Nephron progenitor cell (in vitro differentiated cells): ENCODE measurements around the gene SBSN.

Experiments
- DNase-seq: peaks from one replicate; pipeline ENCODE4 v3.0.0; 2021
- H3K27ac Mint-ChIP-seq: 2 replicates; pipeline ENCODE4 v1.8.0; 2021; ENCODE audit warnings: mild to moderate bottlenecking, moderate library complexity, mixed read lengths
- H3K27me3 Mint-ChIP-seq: 2 replicates; pipeline ENCODE4 v1.8.0; 2021; ENCODE audit warnings: mild to moderate bottlenecking, low read depth, mixed read lengths; ENCODE audit not compliant: poor library complexity
- H3K36me3 Mint-ChIP-seq: 2 replicates; pipeline ENCODE4 v1.8.0; 2021; ENCODE audit warnings: low read depth, mixed read lengths
- H3K4me1 Mint-ChIP-seq: 2 replicates; pipeline ENCODE4 v1.8.0; 2021; ENCODE audit warnings: mixed read lengths
- H3K4me3 Mint-ChIP-seq: 2 replicates; pipeline ENCODE4 v1.8.0; 2021; ENCODE audit warnings: mild to moderate bottlenecking, moderate library complexity, mixed read lengths
- H3K9me3 Mint-ChIP-seq: 2 replicates; pipeline ENCODE4 v1.8.0; 2021; ENCODE audit warnings: mild to moderate bottlenecking, moderate library complexity, mixed read lengths
- TF ChIP-seq, protein P1 (sequence below): fragments of 200-600 bp; sonication (generic); IDR thresholded peaks from 2 replicates; pipeline ENCODE4 v1.5.0; 2021; ENCODE audit warnings: antibody characterized with exemption

SBSN gene

DNA sequence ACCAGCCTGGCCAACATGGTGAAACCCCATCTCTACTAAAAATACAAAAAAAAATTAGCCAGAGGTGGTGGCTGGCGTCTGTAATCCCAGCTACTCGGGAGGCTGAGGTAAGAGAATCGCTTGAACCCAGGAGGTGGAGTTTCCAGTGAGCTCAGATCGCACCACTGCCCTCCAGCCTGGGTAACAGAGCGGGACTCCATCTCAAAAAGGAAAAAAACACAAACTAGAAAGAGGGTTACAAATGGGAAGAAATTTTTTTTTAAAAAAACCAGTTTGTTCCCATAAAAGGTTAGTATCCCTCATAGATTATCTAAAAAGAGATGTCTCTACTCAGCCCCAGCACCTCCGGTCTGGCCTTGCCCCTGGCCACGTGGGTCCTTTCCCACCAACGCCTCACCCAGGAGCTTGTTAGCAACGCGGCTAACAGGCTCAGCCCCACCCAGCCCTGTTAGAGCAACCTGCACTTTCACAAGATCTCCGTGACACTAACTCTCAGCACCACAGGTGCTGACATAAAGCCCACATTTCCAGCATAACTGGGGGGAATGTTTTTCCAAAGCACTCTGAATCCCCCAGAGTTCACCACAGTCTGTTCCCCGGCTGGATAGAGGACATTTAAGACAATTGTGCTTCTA, 19.0 kb downstream of the SBSN start:
- DNase-seq = peak; percentile 37
- no peak overlapping the region for H3K27ac Mint-ChIP-seq

GRCh38 chr19:35508129-35508528, 20.0 kb downstream of the SBSN start:
- Mint-ChIP-seq H3K4me1 (peaks cover 51% of the 10 kb centered on the region), H3K9me3 (no peaks in the 10 kb centered on the region), H3K27ac (no peak overlapping the region), H3K36me3 (no peaks in the 10 kb centered on the region), H3K27me3 (peaks cover 62% of the 10 kb centered on the region), H3K4me3 (peak overlapping the region; percentile 90)
- no peak for DNase-seq
- TF ChIP-seq, protein P1, sequence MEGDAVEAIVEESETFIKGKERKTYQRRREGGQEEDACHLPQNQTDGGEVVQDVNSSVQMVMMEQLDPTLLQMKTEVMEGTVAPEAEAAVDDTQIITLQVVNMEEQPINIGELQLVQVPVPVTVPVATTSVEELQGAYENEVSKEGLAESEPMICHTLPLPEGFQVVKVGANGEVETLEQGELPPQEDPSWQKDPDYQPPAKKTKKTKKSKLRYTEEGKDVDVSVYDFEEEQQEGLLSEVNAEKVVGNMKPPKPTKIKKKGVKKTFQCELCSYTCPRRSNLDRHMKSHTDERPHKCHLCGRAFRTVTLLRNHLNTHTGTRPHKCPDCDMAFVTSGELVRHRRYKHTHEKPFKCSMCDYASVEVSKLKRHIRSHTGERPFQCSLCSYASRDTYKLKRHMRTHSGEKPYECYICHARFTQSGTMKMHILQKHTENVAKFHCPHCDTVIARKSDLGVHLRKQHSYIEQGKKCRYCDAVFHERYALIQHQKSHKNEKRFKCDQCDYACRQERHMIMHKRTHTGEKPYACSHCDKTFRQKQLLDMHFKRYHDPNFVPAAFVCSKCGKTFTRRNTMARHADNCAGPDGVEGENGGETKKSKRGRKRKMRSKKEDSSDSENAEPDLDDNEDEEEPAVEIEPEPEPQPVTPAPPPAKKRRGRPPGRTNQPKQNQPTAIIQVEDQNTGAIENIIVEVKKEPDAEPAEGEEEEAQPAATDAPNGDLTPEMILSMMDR = no peak

More for the DNA sequence above, 19.0 kb downstream of the SBSN start:
- Mint-ChIP-seq H3K36me3 (no peaks in the 10 kb centered on the region), H3K4me3 (peak overlapping the region; percentile 90), H3K27me3 (peaks cover 72% of the 10 kb centered on the region), H3K9me3 (no peaks in the 10 kb centered on the region), H3K4me1 (peaks cover 61% of the 10 kb centered on the region)
- TF ChIP-seq, protein P1 = no peak

- Mint-ChIP-seq H3K9me3 (no peaks in the 10 kb centered on the region), H3K27ac (no peak overlapping the region), H3K4me3 (no peak overlapping the region), H3K4me1 (peaks cover 54% of the 10 kb centered on the region), H3K27me3 (peaks cover 57% of the 10 kb centered on the region), H3K36me3 (no peaks in the 10 kb centered on the region)
- TF ChIP-seq, protein P1 = no peak
- DNase-seq = no peak
These were observed 20.6 kb downstream of the SBSN start for GRCh38 chr19:35507561-35507960.

DNA sequence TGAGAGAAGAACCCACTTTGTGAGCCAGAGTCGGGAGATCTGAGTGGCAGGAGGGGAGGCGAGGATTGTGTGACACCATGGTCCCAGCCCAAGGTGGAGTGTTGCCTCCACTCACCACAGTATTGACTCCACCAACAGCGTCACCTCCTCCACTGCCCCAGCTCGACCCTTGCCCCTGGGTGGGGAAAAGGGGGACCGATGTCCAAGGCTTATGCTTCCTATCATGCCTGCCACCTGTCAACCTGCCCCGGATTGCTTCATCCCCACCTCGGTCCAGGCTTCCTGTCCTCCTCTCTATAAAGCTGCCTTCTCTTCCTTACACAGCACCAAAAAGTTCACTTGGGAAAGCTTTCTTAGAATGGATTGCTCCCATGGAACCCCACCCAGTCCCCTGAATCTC, 22.1 kb downstream of the SBSN start:
- peak overlapping the region; percentile 31 for H3K4me3 Mint-ChIP-seq
- peaks cover 5% of the 10 kb centered on the region for H3K36me3 Mint-ChIP-seq
- H3K9me3 Mint-ChIP-seq = no peaks in the 10 kb centered on the region
- peaks cover 41% of the 10 kb centered on the region for H3K27me3 Mint-ChIP-seq
- TF ChIP-seq, protein P1 = no peak
- peaks cover 69% of the 10 kb centered on the region for H3K4me1 Mint-ChIP-seq
- no peak overlapping the region for H3K27ac Mint-ChIP-seq
- DNase-seq = no peak

DNA sequence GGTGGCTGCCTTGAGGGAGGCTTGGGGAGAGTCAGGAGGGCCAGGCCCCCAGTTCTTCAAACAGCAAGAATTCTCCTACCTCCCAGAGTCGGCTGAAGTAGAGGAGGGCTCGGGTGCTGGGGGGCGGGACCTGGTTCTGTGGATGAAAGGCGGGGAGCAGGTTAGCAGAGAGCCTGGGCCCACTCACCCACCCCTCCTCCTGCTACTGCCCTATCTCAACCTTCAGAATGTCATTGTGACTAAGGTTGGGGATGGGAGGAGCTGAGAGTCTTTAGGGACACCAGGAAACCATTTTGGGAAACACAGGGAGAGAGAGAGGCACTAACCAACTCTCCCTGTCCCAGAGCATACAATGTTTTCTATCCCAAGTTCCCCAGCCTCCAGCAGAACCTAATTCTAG, 25.4 kb downstream of the SBSN start:
- no peak for DNase-seq
- Mint-ChIP-seq H3K4me1 (peaks cover 51% of the 10 kb centered on the region), H3K27ac (no peak overlapping the region), H3K4me3 (no peak overlapping the region), H3K9me3 (no peaks in the 10 kb centered on the region), H3K27me3 (peaks cover 15% of the 10 kb centered on the region), H3K36me3 (peaks cover 5% of the 10 kb centered on the region)
- TF ChIP-seq, protein P1 = no peak

DNA sequence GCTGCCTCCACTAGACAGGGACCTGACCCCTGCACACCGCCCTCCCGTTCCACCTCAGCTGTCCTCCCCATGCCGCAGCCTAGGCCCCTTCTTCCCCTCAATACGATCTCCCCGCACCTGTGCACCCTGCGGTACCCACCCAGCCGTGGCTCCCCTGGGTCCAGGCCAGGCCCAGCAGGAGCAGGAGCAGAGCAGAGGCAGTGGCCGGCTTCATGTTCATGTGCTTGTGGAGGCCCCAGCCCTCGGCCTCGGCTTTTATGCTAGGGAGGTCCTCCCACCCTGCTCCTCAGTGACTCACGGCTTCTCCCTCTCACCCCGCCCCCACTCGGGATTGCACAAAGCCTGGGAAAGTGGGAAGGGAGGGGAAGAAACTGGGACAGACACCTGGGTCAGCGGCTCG, 26.4 kb downstream of the SBSN start:
- Mint-ChIP-seq H3K9me3 (no peaks in the 10 kb centered on the region), H3K4me3 (no peak overlapping the region), H3K4me1 (peaks cover 42% of the 10 kb centered on the region), H3K27ac (peak overlapping the region; percentile 28), H3K27me3 (peaks cover 9% of the 10 kb centered on the region), H3K36me3 (peaks cover 5% of the 10 kb centered on the region)
- DNase-seq = no peak
- TF ChIP-seq, protein P1 = no peak
